Breast epithelium (tissue), 3 donors: ENCODE data around the gene UBTD2.

ENCODE experiments used
- CTCF ChIP-seq, 3 donors: fragments of 450-650 bp; IDR thresholded peaks; one replicate each; pipeline ENCODE4 v1.5.1; 2016 to 2017; ENCODE audit warnings: antibody characterized with exemption in 3 of 3, mild to moderate bottlenecking in 3 of 3, moderate library complexity in 3 of 3
- POLR2A ChIP-seq: fragments of 450-650 bp; IDR thresholded peaks from one replicate; pipeline ENCODE4 v1.6.1; 2016; ENCODE audit warnings: antibody characterized with exemption, mild to moderate bottlenecking, moderate library complexity

GRCh38 chr5:172283862-172284610 is 472 bp upstream of the UBTD2 start:
- no peak for TF ChIP-seq CTCF (IDR thresholded peaks at IDR 0.05)
- TF ChIP-seq POLR2A, result no peak
